ENCODE data around the gene ZNF76. TPM values are rescaled to one million over a fixed set of nuclear protein-coding genes. Genes with fewer than 3 reads are reported as not detected.

The ZNF76 gene
- total RNA-seq, 1 experiment from 2014 or later = 39.9 TPM

DNA sequence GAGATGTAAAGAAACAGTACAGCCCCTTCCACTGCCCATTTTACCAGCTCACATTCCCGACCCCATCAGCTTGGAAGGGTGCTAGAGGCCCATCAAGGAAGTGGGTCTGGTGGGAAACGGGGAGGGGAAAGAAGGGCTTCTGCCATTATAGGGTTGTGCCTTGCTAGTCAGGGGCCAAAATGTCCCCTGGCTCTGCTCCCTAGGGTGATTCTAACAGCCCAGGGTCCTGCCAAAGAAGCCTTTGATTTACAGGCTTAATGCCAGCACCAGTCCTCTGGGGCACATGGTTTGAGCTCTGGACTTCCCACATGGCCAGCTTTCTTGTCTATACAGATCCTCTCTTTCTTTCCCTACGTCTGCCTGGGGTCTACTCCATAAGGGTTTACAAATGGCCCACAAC, 10.6 kb upstream of the ZNF76 start:
- POLR2A ChIA-PET (ENCODE audit: unreplicated experiment) = no interaction called here
- no TSS peak for BruUV-seq (replicated peaks)
- no peak overlapping the region for H3K27ac ChIP-seq

DNA sequence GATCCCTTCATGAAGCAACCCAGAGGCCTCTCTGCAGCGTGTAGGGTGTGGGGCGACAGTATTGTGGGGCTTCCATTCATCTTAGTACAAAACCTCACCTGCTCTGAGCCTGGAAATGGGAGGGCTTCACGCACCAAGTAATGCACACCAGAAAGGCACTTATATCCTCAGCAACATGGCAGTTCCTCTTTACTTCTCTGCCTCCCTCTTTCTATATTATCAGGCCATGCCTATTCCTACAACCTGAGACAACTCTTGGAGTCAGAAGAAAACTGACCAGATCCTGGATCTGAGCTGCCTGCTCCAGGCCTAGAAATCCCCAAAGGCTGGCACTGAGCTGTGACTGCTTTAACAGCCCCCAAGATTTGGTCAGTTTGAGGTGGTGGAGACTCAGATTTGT, 7.6 kb upstream of the ZNF76 start:
- Histone ChIP-seq H3K27ac (no peak overlapping the region), H3F3A (ENCODE audit: insufficient read depth, low read depth) (no peaks in the 10 kb centered on the region), H3K4me1 (replicated peaks; ENCODE audit: insufficient read depth) (no peaks in the 10 kb centered on the region), H3K4me3 (no peak overlapping the region), H3K9me3 (ENCODE audit: insufficient read depth, low read depth) (no peaks in the 10 kb centered on the region), H3K27me3 (ENCODE audit: insufficient read depth, low read depth) (no peaks in the 10 kb centered on the region), H3K79me2 (ENCODE audit: low read depth) (0 out of 2 replicates have a peak, but pooled peaks cover 3% of the 10 kb centered on the region), H3K9me2 (ENCODE audit: insufficient read depth) (no peaks in the 10 kb centered on the region), H3K4me2 (no peak overlapping the region), H4K20me1 (ENCODE audit: insufficient read depth) (no peaks in the 10 kb centered on the region), H2AFZ (no peak overlapping the region), H3K36me3 (ENCODE audit: low read depth) (no peaks in the 10 kb centered on the region)
- CTCF ChIA-PET = no interaction called here
- intact Hi-C loops (cut with micrococcal nuclease; ENCODE audit: unreplicated experiment) = no loop called here
- no peak for DNase-seq
- POLR2A ChIA-PET (ENCODE audit: unreplicated experiment) = no interaction called here
- TF ChIP-seq EZH2 (IDR thresholded peaks at IDR 0.05; ENCODE audit: low read depth) (no peak), CTCF (conservative IDR thresholded peaks at IDR 0.05) (no peak)
- BruUV-seq (replicated peaks) = no TSS peak

More for the DNA sequence above, 10.6 kb upstream of the ZNF76 start:
- Histone ChIP-seq H3K79me2 (ENCODE audit: low read depth) (no peaks in the 10 kb centered on the region), H3K4me3 (no peak overlapping the region), H3K9me3 (ENCODE audit: insufficient read depth, low read depth) (no peaks in the 10 kb centered on the region), H3K9me2 (ENCODE audit: insufficient read depth) (no peaks in the 10 kb centered on the region), H3K4me2 (no peak overlapping the region), H3K4me1 (replicated peaks; ENCODE audit: insufficient read depth) (no peaks in the 10 kb centered on the region), H3K36me3 (ENCODE audit: low read depth) (no peaks in the 10 kb centered on the region), H3K27me3 (ENCODE audit: insufficient read depth, low read depth) (no peaks in the 10 kb centered on the region), H4K20me1 (ENCODE audit: insufficient read depth) (no peaks in the 10 kb centered on the region), H2AFZ (no peak overlapping the region), H3F3A (ENCODE audit: insufficient read depth, low read depth) (no peaks in the 10 kb centered on the region)
- TF ChIP-seq CTCF (conservative IDR thresholded peaks at IDR 0.05) = no peak
- TF ChIP-seq EZH2 (IDR thresholded peaks at IDR 0.05; ENCODE audit: low read depth) = no peak
- intact Hi-C loops (cut with micrococcal nuclease; ENCODE audit: unreplicated experiment) = no loop called here
- CTCF ChIA-PET = no interaction called here
- DNase-seq = no peak

DNA sequence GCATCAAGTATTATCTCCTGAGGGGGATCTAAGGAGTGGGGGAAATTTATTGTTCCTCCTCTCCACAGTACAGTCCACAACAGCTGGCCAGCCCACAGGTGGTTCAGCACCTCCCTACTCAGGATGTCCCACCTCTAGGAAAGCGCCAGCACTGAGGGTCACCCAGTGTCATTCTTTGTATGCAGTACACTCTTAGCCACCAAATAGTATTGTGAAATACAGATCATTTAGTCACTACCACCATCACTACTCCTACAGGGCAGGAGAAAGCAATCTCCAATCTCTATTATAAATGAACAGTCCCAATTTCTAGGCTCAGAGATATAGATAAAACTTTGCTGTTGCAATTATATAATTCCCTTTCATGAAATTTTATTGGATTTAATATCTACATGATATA, 6.3 kb upstream of the ZNF76 start:
- Histone ChIP-seq H3K4me2 (no peak overlapping the region), H3K9me2 (ENCODE audit: insufficient read depth) (no peaks in the 10 kb centered on the region), H3K4me1 (replicated peaks; ENCODE audit: insufficient read depth) (peaks cover 4% of the 10 kb centered on the region; the same call in 1 of the 2 replicates), H3F3A (ENCODE audit: insufficient read depth, low read depth) (peaks cover 2% of the 10 kb centered on the region; the same call in 1 of the 2 replicates), H3K9me3 (ENCODE audit: insufficient read depth, low read depth) (no peaks in the 10 kb centered on the region), H4K20me1 (ENCODE audit: insufficient read depth) (no peaks in the 10 kb centered on the region), H3K27me3 (ENCODE audit: insufficient read depth, low read depth) (no peaks in the 10 kb centered on the region), H3K79me2 (ENCODE audit: low read depth) (peaks cover 12% of the 10 kb centered on the region), H3K4me3 (no peak overlapping the region), H2AFZ (no peak overlapping the region), H3K27ac (no peak overlapping the region), H3K36me3 (ENCODE audit: low read depth) (no peaks in the 10 kb centered on the region)
- BruUV-seq (replicated peaks) = no TSS peak
- CTCF ChIA-PET = no interaction called here
- DNase-seq = no peak
- intact Hi-C loops (cut with micrococcal nuclease; ENCODE audit: unreplicated experiment) = no loop called here
- POLR2A ChIA-PET (ENCODE audit: unreplicated experiment) = no interaction called here
- TF ChIP-seq CTCF (conservative IDR thresholded peaks at IDR 0.05) = no peak
- TF ChIP-seq EZH2 (IDR thresholded peaks at IDR 0.05; ENCODE audit: low read depth) = no peak
